RCC 7860 (cell line): ENCODE measurements around the gene POLN.
"Not testable (repeated sequence)": the region's sequence is repeated elsewhere in the genome, so short reads cannot be mapped to it uniquely, and the experiment has no call there.

Experiments used
- DNase-seq: peaks from one replicate; pipeline ENCODE4 v3.0.0-alpha.2; 2015; ENCODE audit warnings: low spot score
- FAIRE-seq: peaks from 2 replicates; lab custom pipeline; 2012; peaks lifted over from hg19 to GRCh38; lab: Jason Lieb, UNC

Gene POLN

GRCh38 chr4:2047031-2047660 is 194.8 kb downstream of the POLN start:
- DNase-seq (no peak), FAIRE-seq (no peak)

DNA sequence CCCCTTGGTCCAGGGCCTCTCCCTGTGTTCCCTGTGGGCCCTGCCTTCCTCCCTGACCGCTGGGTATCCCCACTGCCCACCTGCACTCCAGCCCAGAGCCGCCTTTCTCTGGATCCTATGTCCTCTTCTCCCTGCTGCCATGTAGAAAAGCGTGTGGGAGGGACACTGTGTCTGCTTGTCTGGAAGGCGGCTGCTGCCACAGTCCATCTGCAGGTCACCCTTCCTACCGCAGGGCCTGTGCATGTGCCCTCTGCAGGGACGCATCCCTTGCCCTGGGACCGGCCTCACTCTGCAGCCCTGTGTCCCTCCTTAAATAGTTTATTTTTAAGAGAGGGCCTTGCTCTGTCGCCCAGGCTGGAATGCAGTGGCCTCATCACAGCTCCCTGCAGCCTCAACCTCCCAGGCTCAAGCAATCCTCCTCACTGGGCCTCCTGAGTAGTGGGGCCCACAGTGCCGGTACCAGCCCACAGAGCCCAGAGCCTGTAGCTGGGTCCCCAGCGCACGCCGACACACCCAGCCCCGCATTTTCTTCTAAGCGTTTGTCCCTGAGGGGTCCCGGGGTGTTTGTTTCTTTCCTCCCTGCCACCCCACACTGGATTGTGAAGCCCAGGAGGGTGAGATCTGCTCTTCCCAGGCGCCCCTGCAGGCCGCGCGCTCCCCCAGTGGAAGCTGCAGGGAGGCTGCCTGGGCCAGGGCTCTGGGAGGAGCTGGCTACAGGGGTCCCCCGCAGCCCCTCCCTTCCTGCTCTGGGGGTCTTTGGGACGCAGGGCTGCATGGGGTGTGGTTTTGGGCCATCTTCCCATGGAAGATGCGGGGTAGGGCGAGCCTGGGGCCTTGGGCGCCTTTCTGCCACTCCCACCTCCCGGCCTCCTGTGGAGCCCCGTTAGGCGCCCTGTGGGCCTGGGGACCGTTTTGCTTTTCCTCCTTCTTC is 195.6 kb downstream of the POLN start:
- no peak for FAIRE-seq

GRCh38 chr4:2045518-2045951 is 196.4 kb downstream of the POLN start:
- DNase-seq (peak; percentile 58), FAIRE-seq (peak; percentile 34)

More for the DNA sequence above, 195.6 kb downstream of the POLN start:
- no peak for DNase-seq

DNA sequence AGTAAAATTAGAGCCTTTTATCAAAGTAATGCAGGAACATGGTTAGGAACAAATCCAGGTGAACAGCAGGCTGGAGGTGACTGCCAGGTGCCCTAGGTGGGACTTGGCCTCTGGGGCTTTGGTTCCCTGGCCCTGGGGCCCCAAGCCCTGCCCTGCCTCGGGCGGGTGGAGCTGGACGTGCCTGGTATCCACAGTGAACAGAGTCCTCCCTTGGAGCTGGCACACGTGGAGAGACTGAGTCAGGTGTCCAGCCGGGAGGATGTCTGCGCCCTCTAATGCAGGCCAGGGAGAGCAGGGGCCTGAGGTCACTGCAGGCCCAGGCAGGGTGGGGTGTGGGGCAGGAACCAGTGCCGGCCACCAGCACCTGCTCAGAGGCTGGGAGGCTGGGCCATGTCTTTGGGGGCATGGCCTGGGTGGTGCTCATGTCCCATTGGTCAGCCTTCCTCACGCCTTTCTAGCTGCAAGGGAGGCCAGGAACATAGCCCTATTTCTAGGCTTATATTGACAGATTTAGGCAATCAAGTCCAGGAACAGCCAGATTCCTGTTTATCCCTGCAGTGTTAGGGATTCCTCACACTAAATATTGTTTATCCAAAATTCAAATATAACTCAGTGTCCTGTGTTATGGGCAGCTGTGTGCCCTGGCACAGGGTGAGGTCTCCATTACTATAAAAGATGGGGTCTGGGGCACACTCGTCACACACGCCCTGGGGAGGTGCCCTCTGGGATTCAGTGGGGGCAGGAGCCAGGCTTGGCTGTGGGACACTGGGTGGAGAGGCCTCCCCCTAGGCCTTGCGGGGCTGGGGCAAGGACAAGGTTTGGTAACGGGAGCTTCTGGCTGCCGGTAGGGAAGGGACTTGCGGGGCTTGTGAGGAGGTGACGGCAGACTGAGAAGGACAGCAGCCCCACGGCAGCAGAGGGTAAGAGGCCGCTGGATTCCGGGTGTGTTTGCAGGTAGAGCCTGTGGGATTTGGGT is 197.1 kb downstream of the POLN start:
- FAIRE-seq (no peak), DNase-seq (no peak)

- FAIRE-seq (no peak), DNase-seq (no peak)
These were observed 197.8 kb downstream of the POLN start for GRCh38 chr4:2044119-2044485.

DNA sequence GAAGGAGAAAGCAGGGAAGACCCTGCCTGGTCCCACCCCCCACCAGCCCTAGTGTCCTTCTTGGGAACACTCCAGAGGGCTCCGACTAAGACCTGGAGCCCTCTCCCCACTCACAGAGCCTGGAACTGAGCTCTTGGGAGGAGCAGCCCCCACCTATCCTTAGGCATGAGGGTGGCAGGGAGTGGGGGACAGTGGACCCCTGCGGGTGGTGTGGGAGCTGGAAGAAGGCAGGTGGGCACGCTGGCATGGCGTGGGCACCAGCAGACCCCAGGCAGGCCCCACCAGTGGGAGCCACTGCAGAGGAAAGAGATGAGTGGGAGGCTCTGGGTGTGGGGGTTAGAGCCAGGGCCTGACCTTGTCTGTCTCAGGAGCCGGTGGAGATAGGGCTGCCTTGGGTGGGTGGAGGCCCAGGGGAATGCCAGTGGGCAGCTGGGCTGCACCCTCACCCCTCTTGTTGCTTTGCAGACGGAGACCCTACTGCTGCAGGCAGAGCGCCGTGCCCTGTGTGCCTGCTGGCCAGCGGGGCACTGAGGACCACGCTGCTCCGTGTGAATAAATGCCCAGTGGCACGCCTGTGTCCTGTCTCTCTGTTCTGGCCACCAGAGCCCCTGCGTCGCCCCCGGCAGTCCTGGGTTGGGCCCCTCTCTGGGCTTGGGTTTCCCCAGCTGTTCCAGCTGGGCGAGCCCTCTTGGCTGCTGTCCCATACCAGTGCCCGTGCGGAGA is 198.4 kb downstream of the POLN start:
- no peak for DNase-seq

DNA sequence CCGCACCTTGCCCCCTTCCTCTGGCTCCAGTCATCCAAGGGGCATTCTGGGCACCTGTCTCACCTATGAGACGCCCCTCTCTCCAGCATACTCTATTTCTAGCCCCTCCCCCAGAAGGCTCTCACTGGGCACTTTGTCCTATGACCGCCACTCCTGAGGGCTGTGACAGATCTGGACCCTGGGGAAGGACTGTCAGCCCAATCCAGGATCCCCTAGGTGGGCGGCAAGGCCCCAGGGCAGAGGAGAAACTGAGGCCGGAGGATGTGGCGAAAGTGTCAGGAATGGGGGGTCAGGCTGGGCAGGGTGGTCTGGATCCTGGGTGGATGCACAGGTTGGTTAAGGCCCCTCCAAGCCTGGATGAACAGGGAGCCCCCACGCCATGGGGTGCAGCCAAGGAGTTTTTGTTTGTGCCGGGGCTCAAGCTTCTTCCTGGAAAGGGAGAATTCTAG is 198.9 kb downstream of the POLN start:
- DNase-seq (no peak), FAIRE-seq (no peak)

More for the DNA sequence above, 198.4 kb downstream of the POLN start:
- FAIRE-seq: no peak

GRCh38 chr4:2042204-2042946 is 199.5 kb downstream of the POLN start:
- DNase-seq: no peak

DNA sequence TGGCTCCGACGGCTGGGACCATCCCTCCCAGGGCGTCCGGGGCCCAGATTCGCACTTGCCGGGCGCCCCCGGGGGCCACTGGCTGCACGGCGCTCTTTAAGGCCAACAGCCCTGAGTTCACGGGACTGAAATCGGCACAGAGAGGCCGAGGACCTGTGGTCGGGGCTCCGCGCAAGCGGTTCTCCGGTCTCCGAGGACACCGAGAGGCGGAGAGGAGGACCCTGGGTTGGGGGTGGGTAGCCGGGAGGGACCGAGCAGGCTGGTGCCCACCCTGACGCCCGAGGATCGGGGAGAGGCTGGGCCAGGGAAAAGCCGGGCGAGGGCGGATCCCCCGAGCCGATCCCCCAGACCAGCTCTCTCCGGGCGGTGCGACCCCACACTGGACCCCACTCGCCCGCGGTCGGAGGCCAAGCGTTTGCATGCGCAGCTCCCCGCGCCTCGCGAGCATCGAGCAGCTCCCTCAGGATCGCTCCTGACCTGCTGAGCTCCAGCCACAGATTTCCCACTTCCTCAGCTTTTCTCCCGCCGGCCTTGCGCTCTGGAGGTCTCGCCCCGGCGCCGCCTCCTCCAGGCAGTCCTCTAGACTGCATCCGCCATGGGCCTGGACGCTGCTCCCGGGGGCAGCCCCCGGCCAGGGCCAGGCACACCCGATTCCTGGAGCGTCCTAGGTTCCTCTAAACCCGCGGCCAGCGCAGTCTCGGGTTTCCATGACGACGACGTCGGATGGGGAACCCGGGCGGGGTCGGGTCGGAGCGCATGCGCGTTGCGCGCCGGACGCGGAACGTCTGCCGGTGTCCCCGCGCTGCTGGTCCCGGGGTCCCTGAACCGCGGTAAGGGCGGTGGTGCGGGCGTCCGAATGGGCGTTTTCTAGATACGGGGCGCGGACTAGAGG is 200.4 kb downstream of the POLN start:
- DNase-seq (peak; percentile 42), FAIRE-seq (no peak)

More at GRCh38 chr4:2042204-2042946, 199.5 kb downstream of the POLN start:
- FAIRE-seq: no peak

DNA sequence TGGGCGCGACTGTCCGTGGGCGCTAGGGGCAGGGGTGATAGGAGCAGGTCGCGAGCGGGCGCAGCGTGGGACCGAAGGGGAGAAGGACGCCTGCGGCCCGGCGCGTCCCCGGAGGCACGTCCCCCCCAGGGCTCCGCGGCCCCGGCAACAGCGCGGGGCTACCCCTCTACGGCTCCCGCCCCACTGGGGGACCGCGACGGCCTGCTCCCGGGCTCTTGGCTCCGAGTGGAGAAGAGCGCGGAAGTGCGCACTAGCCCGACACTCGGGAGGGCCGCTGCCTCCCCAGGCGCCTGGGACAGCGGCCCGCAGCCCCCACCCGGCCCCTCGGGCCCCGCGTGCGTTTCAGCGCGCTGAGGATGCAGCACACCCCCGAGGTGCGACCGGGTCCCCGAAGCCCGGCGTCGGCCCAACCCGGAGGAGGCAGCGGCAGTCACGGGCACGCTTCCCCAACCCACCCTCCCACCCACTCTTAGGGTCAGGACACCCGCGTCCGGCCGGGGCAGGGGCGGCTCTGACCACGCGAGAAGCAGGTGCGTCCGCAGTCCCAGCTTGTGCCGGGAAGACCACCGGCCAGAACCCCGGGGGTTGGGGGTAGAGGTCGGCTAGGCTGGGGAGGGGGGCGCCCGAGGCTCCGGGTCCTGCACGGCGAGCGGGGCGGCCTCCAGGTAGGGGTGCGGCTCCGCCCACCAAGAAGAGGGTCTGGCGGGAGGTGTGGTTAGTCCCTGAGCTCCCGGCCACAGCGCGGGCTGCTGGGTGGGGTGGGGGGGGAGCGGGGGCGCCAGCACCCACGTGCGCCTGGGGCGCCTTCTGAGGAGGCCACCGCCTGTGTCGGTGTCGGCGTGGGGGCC is 201.3 kb downstream of the POLN start:
- DNase-seq (no peak), FAIRE-seq (no peak)

- FAIRE-seq: no peak
- no peak for DNase-seq
These were observed 205.1 kb downstream of the POLN start for GRCh38 chr4:2036866-2037265.

- FAIRE-seq (no peak), DNase-seq (no peak)
These were observed 205.6 kb downstream of the POLN start for GRCh38 chr4:2036327-2036726.

DNA sequence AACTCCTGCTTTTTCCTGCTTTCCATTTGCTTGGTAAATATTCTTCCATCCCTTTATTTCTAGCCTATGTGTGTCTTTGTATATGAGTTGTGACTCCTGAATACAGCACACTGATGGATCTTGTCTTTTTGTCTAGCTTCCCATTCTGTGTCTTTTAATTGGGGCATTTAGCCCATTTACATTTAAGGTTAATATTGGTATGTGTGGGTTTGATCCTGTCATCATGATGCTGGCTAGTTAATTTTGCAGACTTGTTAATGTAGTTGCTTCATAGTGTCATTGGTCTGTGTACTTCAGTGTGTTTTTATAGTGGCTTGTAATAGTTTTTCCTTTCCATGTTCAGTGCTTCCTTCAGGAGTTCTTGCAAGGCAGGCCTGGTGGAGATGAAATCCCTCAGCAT is 210.8 kb downstream of the POLN start:
- FAIRE-seq, DNase-seq: not testable (repeated sequence)

DNA sequence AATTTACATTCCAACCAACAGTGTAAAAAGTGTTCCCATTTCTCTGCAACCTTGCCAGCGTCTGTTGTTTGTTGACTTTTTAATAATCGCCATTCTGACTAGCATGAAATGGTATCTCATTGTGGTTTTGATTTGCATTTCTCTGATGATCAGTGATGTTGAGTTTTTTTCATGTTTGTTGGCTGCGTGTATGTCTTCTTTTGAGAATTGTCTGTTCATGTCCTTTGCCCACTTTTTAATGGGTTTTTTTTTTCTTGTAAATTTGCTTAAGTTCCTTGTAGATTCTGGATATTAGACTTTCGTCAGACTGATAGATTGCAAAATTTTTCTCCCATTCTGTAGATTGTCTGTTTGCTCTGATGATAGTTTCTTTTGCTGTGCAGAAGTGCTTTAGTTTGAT is 214.8 kb downstream of the POLN start:
- not testable (repeated sequence) for FAIRE-seq, DNase-seq

DNA sequence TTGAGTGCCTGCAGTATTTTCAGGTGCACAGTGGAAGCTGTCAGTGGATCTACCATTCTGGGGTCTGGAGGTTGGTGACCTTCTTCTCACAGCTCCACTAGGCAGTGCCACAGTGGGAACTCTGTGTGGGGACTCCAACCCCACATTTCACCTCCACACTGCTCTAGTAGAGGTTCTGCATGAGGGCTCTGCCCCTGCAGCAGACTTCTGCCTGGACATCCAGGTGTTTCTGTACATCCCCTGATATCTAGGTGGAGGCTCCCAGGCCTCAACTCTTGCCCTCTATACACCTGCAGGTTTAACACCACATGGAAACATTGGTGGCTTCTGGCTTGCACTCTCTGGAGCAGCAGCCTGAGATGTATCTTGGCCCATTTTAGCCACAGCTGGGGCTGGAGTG is 216.1 kb downstream of the POLN start:
- DNase-seq (no peak), FAIRE-seq (no peak)

DNA sequence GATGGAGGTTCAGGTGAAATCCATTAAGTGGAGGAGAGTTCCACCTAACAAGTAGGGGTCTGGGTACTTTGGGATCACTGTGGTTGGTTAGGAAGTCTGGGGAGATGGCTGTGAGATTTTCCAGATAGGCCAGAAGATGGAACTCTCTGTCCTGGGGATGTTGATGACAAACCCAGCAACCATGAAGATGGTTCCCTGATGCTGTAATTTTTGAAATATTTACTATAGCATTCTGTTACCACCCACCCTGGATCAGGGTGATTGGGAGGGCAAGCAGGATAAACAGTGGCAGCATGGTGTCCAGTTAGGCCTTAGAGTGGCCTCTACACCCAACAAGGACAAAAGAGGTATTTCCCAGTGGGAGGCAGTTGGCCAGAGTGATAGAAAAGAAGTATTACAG is 217.2 kb downstream of the POLN start:
- DNase-seq (no peak), FAIRE-seq (no peak)
